ENCODE data around the gene TMEM45B. TPM values are rescaled to one million over a fixed set of nuclear protein-coding genes. Genes with fewer than 3 reads are reported as not detected.
"Not testable (repeated sequence)": the region's sequence is repeated elsewhere in the genome, so short reads cannot be mapped to it uniquely, and the experiment has no call there.

The TMEM45B gene
- total RNA-seq, 1 donor from 2014 or later: 0.50 TPM

- not testable (repeated sequence) for DNase-seq (ENCODE audit: low read depth)
These were observed 7.4 kb upstream of the TMEM45B start for GRCh38 chr11:129808241-129808640.

DNA sequence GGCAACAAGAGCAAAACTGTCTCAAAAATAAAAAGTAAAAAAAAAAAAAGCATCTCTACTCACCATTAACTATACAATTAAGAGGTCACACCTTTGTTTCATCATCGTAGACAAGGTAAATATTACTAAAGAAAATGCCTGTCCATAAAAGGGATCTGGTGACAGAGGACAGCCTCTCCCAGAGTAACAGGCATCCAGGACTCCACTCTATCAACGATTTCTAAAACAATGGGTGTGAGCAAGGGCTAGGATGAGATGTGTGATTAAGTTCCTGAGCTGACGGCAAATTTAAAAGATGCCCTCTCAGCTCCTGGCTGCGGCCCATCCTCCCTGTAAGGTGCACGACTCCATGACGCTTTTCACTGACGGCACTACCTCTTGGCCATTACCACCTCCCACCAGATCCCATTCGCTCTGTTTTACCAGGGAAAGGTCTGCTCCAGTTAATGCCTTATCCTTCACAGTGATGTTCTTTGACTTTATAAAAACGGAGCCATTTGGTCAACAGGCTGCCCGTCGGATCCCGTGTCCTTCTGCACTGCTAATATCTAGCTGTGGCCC is 2.3 kb upstream of the TMEM45B start:
- no peak for DNase-seq (ENCODE audit: low read depth)

- DNase-seq (ENCODE audit: low read depth): no peak
These were observed 1.2 kb upstream of the TMEM45B start for GRCh38 chr11:129814244-129815014.

DNA sequence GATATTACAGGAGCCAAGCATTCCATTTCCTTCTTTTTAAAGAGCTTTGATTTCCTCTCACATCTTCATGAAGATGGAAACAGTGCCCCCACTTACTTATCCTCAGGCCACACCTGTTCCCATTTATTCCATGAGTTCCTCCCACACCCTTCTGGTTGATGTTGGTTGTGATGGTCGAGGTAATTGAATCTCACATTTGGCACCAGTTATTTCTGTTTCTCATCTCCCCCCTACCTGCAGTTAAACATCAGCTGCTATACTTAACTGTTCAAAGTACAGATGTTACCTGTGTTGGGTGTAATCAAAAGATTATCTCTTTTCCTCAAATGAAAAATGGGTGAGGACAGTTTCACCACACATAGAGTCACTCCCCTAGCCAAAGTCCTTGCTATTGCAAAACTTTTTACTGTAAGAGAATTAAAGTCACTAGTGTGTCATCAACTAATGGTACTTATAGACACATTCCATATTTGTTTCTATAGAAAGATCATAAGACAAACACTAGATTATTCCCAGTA is 1.9 kb downstream of the TMEM45B start:
- DNase-seq (ENCODE audit: low read depth): no peak

DNA sequence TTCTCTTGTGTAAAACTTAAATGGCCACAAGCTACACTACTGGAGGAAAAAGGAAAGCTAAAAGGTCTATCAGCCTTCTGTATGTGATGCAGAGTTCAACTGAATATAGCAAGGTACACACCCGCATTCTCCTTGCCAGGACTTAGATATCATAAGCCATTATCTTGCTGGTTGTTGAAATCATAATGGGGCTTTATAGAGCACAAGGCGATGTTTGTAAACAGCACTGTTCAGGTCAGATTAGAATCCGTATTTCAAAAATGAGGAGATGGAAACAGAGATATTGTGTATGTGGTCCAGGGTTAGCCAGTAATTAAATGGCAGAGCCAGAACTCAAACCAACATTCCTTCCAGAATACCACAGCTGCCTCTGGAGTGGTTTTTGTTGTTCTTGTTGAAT is 2.6 kb downstream of the TMEM45B start:
- DNase-seq (ENCODE audit: low read depth): not testable (repeated sequence)

- DNase-seq (ENCODE audit: low read depth): no peak
These were observed 3.6 kb downstream of the TMEM45B start for GRCh38 chr11:129819237-129819636.

- not testable (repeated sequence) for DNase-seq (ENCODE audit: low read depth)
These were observed 4.6 kb downstream of the TMEM45B start for GRCh38 chr11:129820228-129820627.

DNA sequence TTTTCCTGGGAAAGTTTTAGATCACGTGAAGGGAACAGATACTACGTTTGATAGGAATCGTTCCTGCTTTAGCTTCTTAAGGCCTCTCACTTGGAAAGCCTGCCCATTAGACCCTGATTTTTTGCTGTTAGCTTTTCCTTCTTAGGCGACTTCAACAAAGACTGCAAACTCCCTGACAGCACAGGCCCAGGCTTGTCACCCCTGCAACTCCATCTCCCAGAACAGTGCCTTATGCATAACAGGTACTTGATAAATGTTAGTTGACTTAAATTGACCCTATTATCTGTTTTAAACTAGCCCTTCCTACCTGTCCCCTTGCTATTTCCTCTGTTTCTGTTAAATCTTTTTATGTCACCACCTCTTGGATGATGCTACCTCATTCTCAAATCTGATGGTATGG is 7.6 kb downstream of the TMEM45B start:
- not testable (repeated sequence) for DNase-seq (ENCODE audit: low read depth)

GRCh38 chr11:129823799-129824198 is 8.2 kb downstream of the TMEM45B start:
- not testable (repeated sequence) for DNase-seq (ENCODE audit: low read depth)

GRCh38 chr11:129825380-129825779 is 9.7 kb downstream of the TMEM45B start:
- peak; percentile 48 for DNase-seq (ENCODE audit: low read depth)

DNA sequence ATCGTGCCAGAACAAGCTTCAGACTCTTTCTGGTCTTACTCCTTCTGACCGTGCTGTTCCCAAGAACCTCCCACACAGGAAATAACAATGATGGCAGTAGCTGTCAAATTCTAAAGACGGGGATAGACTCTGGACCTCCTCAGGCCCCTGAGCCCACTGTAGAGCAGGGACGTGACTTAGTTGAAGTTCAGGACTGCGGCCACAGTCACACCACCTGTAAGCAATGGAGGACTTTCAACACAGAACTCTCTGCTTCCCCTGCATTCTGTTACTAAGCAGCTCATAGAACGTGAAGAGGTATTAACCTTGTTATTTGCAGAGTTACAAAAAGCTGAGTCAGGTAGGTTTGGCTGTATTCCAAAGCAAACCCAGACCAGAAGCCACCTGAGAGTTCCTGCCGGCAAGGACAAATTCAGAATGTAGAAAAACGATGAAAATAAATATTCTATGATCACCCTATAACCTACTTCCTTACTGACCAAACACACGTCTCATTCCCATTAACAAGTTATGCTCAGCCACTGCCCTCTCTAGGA is 12.7 kb downstream of the TMEM45B start:
- peak; percentile 92 for DNase-seq (ENCODE audit: low read depth)

GRCh38 chr11:129829497-129829896 is 13.8 kb downstream of the TMEM45B start:
- peak; percentile 63 for DNase-seq (ENCODE audit: low read depth)

- DNase-seq (ENCODE audit: low read depth): not testable (repeated sequence)
These were observed 15.6 kb downstream of the TMEM45B start for GRCh38 chr11:129831227-129831626.

GRCh38 chr11:129833260-129833659 is 17.6 kb downstream of the TMEM45B start:
- DNase-seq (ENCODE audit: low read depth): not testable (repeated sequence)

- peak; percentile 41 for DNase-seq (ENCODE audit: low read depth)
These were observed 20.8 kb downstream of the TMEM45B start for GRCh38 chr11:129836423-129836891.

GRCh38 chr11:129836979-129837378 is 21.3 kb downstream of the TMEM45B start:
- DNase-seq (ENCODE audit: low read depth): no peak

DNA sequence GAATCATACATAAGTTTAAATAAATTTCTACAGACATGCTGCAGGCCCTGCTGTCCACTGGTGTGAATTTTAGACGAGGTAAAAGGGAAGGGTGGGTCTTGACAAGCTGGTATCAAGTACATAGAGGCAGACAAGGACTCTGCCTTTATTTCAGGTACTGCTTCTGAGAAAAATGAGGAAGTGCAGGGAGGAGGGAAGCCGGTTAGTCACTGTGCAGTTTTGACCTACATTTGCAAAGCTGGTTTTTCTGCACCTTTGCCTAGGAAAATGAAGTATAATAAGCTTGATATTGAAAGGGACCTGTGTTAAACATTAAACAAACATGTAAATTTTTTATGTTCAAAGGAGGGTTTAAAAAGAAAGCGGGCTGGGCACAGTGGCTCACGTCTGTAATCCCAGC is 24.6 kb downstream of the TMEM45B start:
- DNase-seq (ENCODE audit: low read depth): peak; percentile 44

- DNase-seq (ENCODE audit: low read depth): no peak
These were observed 26.5 kb downstream of the TMEM45B start for GRCh38 chr11:129842138-129842537.

DNA sequence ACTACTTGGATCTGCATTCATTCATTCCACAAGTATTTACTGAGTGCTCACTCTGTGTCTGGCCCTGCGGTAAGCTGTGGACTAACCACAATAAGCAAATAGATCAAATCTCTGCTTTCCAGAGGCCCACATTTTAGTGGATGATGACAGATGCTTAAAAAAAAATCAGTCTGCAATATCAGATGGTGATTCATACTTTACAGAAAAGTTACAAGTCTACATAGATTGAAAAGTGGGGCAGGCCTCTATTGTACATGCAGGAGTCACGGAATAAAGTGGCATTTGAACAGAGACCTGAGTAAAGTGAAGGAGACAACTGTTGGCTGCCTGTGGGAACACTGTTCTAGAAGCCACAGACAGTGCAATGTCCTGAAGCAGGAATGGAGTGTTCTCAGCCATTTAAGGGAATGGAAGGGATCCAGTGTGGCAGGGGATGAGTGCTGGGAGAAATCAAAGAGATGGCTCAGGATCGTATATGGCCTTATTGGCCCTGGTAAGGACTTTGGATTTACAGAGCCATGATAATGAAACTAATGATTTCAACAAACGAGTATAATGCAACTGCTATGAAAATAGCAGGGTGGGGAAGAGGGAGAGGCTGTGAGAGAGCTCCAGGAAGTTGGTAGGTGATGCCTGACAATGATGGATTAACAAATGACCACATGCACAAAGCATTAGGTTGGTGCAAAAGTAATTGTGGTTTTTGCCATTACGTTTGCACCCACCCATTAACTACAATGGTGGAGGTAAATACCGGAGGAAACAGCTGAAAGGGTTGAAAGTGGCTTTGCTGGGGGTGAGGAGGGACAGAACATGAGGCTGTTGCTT is 31.1 kb downstream of the TMEM45B start:
- DNase-seq (ENCODE audit: low read depth): peak; percentile 72

DNA sequence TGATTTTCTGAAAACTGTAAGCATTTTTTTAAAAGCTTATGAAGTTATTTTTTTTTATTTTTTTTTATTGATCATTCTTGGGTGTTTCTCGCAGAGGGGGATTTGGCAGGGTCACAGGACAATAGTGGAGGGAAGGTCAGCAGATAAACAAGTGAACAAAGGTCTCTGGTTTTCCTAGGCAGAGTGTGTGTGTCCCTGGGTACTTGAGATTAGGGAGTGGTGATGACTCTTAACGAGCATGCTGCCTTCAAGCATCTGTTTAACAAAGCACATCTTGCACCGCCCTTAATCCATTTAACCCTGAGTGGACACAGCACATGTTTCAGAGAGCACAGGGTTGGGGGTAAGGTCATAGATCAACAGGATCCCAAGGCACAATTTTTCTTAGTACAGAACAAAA is 31.7 kb downstream of the TMEM45B start:
- DNase-seq (ENCODE audit: low read depth): not testable (repeated sequence)

- no peak for DNase-seq (ENCODE audit: low read depth)
These were observed 33.9 kb downstream of the TMEM45B start for GRCh38 chr11:129849447-129850130.
